Colonic mucosa (tissue), 4 donors: ENCODE data around the gene SLC13A5. TPM values are rescaled to one million over a fixed set of nuclear protein-coding genes. Genes with fewer than 3 reads are reported as not detected.

Source experiments
- DNase-seq: peaks from one replicate; pipeline ENCODE4 v3.0.0-alpha.2; 2020
- H3K27ac ChIP-seq: fragments of 200-600 bp; one replicate; pipeline ENCODE4 v1.8.0; 2021
- H3K27me3 ChIP-seq: fragments of 200-600 bp; one replicate; pipeline ENCODE4 v1.8.0; 2021
- H3K36me3 ChIP-seq: fragments of 200-600 bp; one replicate; pipeline ENCODE4 v1.8.0; 2021
- H3K4me1 ChIP-seq: fragments of 200-600 bp; one replicate; pipeline ENCODE4 v1.8.0; 2021; ENCODE audit warnings: mild to moderate bottlenecking
- H3K4me3 ChIP-seq: fragments of 200-600 bp; one replicate; pipeline ENCODE4 v1.8.0; 2021
- H3K9ac ChIP-seq, 2 donors: one replicate each; pipeline ENCODE4 v1.7.0; 2013; ENCODE audit warnings: control low read depth in 2 of 2, low read depth in 2 of 2, low read length in 2 of 2
- H3K9me3 ChIP-seq: fragments of 200-600 bp; one replicate; pipeline ENCODE4 v1.8.0; 2021
- CTCF ChIP-seq: fragments of 200-600 bp; IDR thresholded peaks from one replicate; pipeline ENCODE4 v1.8.0; 2022; ENCODE audit warnings: antibody characterized with exemption, mild to moderate bottlenecking
- intact Hi-C: fragments of 100-400 bp; cut with DNase I; formaldehyde crosslinking; loops from one replicate; pipeline ENCODE4 v1.14.1; 2022
- total RNA-seq, 2 donors: library from RNA; stranded (reverse); fragmentation: NEBNext Ultra II Directional in 1 of 2; extraction: Animal tissue kit (Norgen Biotek cat#: 25700) in 1 of 2; gene quantifications; one replicate each; pipeline ENCODE4 v1.2.1, GENCODE V29; 2021
- donor health status: healthy.
- donor health status: DM: no; HTN: no; CAD: no.
- donor health status: DM: no; HTN: no; CAD: no.

The SLC13A5 gene
- total RNA-seq, 2 donors from 2014 or later, result 0.62 TPM; not detected in 1

DNA sequence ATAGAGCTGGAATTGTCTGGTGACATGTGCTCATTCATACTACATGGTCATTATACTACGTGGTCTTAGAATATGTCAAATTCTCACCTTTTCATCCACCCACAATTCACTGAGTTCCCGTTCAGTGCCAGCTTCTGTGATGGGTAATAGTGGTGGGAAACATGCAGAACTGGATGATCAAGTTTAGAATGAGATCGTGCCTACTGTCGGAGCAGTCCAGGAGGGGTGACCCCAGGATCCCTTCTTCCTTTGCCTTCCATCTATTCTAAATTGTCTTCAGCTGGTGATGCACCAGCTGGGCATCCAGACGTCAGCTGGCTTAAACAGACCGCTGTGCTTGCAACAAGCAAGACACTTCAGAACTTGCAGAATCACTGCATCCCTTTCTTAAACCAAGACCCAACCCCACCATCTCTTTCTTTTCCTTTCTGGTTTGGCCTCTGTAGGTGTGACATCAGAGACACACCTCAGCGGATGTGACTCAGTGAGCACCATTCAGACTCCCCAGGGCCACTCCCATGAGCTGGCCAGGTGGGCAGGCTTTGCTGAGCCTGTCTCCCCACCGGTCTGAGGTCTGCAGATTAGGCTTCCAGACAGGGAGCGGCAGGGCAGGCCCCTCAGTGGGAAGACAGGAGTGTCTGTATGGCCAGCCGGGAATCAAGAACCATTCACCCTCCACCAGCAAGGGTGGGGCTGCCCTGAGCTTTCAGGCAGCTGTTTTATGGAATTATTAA lies 43.5 kb downstream of the SLC13A5 start:
- Histone ChIP-seq H3K36me3 (no peaks in the 10 kb centered on the region), H3K9ac (no peak overlapping the region), H3K9me3 (no peaks in the 10 kb centered on the region), H3K4me1 (no peaks in the 10 kb centered on the region), H3K4me3 (no peak overlapping the region), H3K27ac (no peak overlapping the region), H3K27me3 (no peaks in the 10 kb centered on the region)
- no peak for DNase-seq
- TF ChIP-seq CTCF, result no peak
- intact Hi-C loops, result loop anchor here (5.0 to 10.0 kb wide), 2 partner anchors 165 to 338 kb away; partner anchors contain the start of gene TEKT1

GRCh38 chr17:6668727-6669425 lies 44.3 kb downstream of the SLC13A5 start:
- Histone ChIP-seq H3K27me3 (no peaks in the 10 kb centered on the region), H3K36me3 (no peaks in the 10 kb centered on the region), H3K27ac (no peak overlapping the region), H3K9ac (no peak overlapping the region), H3K9me3 (no peaks in the 10 kb centered on the region), H3K4me1 (no peaks in the 10 kb centered on the region), H3K4me3 (no peak overlapping the region)
- intact Hi-C loops, result loop anchor here (5.0 to 10.0 kb wide), 2 partner anchors 166 to 338 kb away; partner anchors contain the start of gene TEKT1
- DNase-seq, result no peak
- TF ChIP-seq CTCF, result no peak

GRCh38 chr17:6668219-6668618 lies 45.0 kb downstream of the SLC13A5 start:
- no peak for DNase-seq
- Histone ChIP-seq H3K9me3 (no peaks in the 10 kb centered on the region), H3K4me3 (no peak overlapping the region), H3K4me1 (no peaks in the 10 kb centered on the region), H3K27me3 (no peaks in the 10 kb centered on the region), H3K27ac (no peak overlapping the region), H3K36me3 (no peaks in the 10 kb centered on the region), H3K9ac (no peak overlapping the region)
- intact Hi-C loops, result loop anchor here (5.0 to 10.0 kb wide), 2 partner anchors 167 to 339 kb away; partner anchors contain the start of gene TEKT1
- no peak for TF ChIP-seq CTCF

DNA sequence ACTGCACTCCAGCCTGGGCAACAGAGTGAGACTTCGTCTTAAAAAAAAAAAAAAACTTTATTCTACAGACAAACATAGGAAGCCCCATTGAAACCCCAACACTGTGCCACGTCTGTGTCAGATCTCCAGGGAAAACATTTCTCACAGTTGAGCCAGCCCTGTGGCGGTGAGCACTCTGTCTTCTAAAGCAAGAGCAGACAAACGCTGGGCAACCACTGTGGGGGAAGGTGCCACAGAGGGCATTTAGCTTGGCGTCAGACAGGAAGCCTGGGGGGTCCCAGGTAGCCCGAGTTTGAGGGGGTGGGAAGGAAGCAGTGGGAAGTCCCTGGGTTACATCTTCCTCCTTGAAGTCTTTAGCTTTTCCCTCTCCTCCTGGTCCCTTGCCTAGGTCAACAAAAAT lies 45.7 kb downstream of the SLC13A5 start:
- H3K9me3 ChIP-seq, result no peaks in the 10 kb centered on the region
- H3K9ac ChIP-seq, result no peak overlapping the region
- H3K27me3 ChIP-seq, result no peaks in the 10 kb centered on the region
- H3K4me1 ChIP-seq, result no peaks in the 10 kb centered on the region
- intact Hi-C loops, result loop anchor here (5.0 to 10.0 kb wide), 2 partner anchors 167 to 340 kb away; partner anchors contain the start of gene TEKT1
- H3K36me3 ChIP-seq, result no peaks in the 10 kb centered on the region
- TF ChIP-seq CTCF, result no peak
- DNase-seq, result no peak
- no peak overlapping the region for H3K4me3 ChIP-seq
- H3K27ac ChIP-seq, result no peak overlapping the region

GRCh38 chr17:6666557-6666956 lies 46.6 kb downstream of the SLC13A5 start:
- Histone ChIP-seq H3K9me3 (no peaks in the 10 kb centered on the region), H3K9ac (no peak overlapping the region), H3K36me3 (no peaks in the 10 kb centered on the region), H3K27me3 (no peaks in the 10 kb centered on the region), H3K27ac (no peak overlapping the region), H3K4me1 (no peaks in the 10 kb centered on the region), H3K4me3 (no peak overlapping the region)
- intact Hi-C loops, result loop anchor here (5.0 to 10.0 kb wide), 2 partner anchors 168 to 341 kb away; partner anchors contain the start of gene TEKT1
- no peak for TF ChIP-seq CTCF
- no peak for DNase-seq
